ENCODE results near the gene SRRM5. TPM values are rescaled to one million over a fixed set of nuclear protein-coding genes. Genes with fewer than 3 reads are reported as not detected.
A peak's percentile ranks its signal among the peaks of the same experiment; 100 is the strongest.

Gene SRRM5, protein sequence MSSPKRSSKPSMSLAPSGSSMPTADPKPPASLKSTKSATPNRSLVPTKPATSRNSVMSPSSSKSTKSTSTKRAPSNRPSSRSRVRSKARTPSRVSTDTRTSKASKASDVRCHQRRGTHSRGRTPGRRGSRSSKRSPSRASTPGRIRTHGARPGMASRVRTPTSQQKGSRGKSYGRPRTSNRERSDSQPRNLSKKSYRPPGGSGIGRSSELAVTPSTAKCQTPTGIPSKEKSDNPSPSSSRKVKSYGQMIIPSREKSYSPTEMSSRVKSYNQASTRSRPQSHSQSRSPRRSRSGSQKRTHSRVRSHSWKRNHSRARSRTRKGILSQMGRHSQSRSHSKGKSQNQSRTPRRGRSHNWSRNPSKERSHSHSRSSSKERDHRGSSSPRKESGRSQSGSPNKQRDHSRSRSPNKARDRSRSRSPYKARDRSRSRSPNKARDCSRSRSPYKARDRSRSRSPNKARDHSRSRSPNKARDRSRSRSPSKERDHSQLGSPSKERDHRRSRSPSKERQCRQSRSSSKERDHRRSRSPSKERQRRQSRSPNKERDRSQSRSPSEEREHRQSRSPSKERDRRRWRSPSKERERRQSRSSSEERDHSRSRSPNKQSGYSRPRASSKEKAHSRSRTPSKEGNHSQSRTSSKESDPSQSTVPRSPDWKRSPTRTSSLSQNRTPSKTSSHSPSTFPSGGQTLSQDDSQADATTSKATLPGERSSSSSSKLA
- total RNA-seq, result under 1 TPM in 1 of 2 donors, not detected in 1; 0.28 TPM

DNA sequence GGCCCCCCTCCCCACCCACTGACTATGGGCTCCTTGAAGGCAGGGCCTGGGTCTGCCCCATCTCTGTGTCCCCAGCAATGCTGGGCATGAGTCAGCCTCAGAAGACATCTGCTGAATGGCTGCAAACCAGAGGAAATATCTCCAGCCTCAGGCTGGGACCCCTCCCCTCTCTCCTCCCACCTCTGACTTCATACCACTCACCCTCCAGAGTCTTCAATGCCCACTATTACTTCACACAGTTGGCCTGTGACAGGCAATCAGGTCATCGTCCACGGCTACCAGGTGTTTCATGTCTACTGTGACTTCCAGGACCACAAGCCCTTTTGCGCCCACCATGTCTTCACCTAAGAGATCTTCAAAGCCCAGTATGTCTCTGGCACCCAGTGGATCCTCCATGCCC, at the start of gene SRRM5:
TSS of gene SRRM5 (plus strand) at position 301 of the 400 bp plus-strand sequence. CDS start at position 335, 34 bp downstream.
- Histone ChIP-seq H3K9me3 (no peaks in the 10 kb centered on the region), H3K4me3 (no peak within 1 kb of the TSS), H3K27ac (no peak within 1 kb of the TSS), H3K36me3 (peaks cover 28% of the 10 kb centered on the region), H3K27me3 (no peaks in the 10 kb centered on the region), H3K4me1 (no peaks in the 10 kb centered on the region)
- no peak for TF ChIP-seq CTCF (IDR thresholded peaks at IDR 0.05)
- no peak for DNase-seq (ENCODE audit: low spot score)

DNA sequence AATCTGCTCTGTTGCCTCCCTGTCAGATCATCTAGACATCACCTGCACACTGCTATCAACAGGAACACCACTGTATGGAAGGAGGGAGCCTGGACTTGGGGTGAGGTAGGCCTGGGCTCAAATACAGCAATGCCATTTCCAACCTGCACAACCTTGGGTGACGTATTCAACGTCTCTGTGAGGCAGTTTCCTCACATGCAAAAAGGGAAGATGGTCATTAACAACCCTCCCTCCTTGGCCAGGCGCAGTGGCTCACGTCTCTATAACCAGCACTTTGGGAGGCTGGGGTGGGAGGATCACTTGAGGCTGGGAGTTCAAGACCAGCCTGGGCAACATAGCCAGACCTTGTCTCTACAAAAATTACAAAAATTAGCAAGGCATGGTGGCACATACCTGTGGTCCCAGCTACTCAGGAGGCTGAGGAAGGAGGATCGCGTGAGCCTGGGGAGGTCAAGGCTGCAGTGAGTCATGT, 49.6 kb upstream of the SRRM5 start:
- H3K27me3 ChIP-seq, result no peaks in the 10 kb centered on the region
- H3K27ac ChIP-seq, result peak overlapping the region; percentile 69 to 74
- no peak for TF ChIP-seq CTCF (IDR thresholded peaks at IDR 0.05)
- H3K4me1 ChIP-seq, result peaks cover 0 to 13% of the 10 kb centered on the region in 2 donors
- no peak overlapping the region for H3K4me3 ChIP-seq
- no peaks in the 10 kb centered on the region for H3K9me3 ChIP-seq
- peaks cover 25% of the 10 kb centered on the region for H3K36me3 ChIP-seq
- DNase-seq (ENCODE audit: low spot score), result no peak

GRCh38 chr19:43562698-43563241, 49.1 kb upstream of the SRRM5 start:
- H3K4me3 ChIP-seq, result no peak overlapping the region
- H3K27ac ChIP-seq, result peak overlapping the region; percentile 69 to 74
- peaks cover 0 to 13% of the 10 kb centered on the region in 2 donors for H3K4me1 ChIP-seq
- no peak for TF ChIP-seq CTCF (IDR thresholded peaks at IDR 0.05)
- no peaks in the 10 kb centered on the region for H3K9me3 ChIP-seq
- DNase-seq (ENCODE audit: low spot score), result peak; percentile 77
- H3K36me3 ChIP-seq, result peaks cover 24% of the 10 kb centered on the region
- H3K27me3 ChIP-seq, result no peaks in the 10 kb centered on the region

GRCh38 chr19:43563816-43564457, 48.0 kb upstream of the SRRM5 start:
- Histone ChIP-seq H3K9me3 (no peaks in the 10 kb centered on the region), H3K27ac (peak overlapping the region in 1 of 2 donors; percentile 69), H3K27me3 (no peaks in the 10 kb centered on the region), H3K4me1 (peaks cover 0 to 13% of the 10 kb centered on the region in 2 donors), H3K4me3 (no peak overlapping the region), H3K36me3 (peaks cover 17% of the 10 kb centered on the region)
- no peak for TF ChIP-seq CTCF (IDR thresholded peaks at IDR 0.05)
- no peak for DNase-seq (ENCODE audit: low spot score)

DNA sequence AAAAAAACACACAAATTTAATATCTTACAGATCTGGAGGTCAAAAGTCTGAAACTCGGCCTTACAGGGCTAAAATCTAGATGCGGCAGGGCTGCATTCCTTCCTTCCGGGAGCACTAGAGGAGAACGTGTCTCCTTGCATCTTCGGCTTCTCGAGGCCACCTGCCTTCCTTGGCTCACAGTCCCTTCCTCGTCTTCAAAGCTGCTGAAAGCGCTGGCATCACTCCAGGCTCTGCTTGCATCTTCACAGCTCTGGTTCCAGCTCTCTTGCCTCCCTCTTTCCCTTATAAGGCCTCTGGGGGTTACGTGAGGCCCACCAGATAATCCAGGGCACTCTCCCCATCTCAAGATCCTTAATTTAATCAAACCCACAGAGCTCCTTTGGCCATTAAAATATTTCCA, 47.1 kb upstream of the SRRM5 start:
- H3K27me3 ChIP-seq, result no peaks in the 10 kb centered on the region
- H3K4me1 ChIP-seq, result peaks cover 0 to 13% of the 10 kb centered on the region in 2 donors
- DNase-seq (ENCODE audit: low spot score), result no peak
- no peaks in the 10 kb centered on the region for H3K9me3 ChIP-seq
- no peak overlapping the region for H3K4me3 ChIP-seq
- H3K27ac ChIP-seq, result no peak overlapping the region
- no peak for TF ChIP-seq CTCF (IDR thresholded peaks at IDR 0.05)
- peaks cover 13% of the 10 kb centered on the region for H3K36me3 ChIP-seq

All from right atrium auricular region (tissue), 2 donors.